NCI-H128 (cell line): ENCODE data around the gene OR4N2.
"Not testable (repeated sequence)": the region's sequence is repeated elsewhere in the genome, so short reads cannot be mapped to it uniquely, and the experiment has no call there.

Experiments used
- DNase-seq: peaks from one replicate; lab custom pipeline; 2025; ENCODE audit not compliant: unreplicated experiment; lab: John Stamatoyannopoulos, UW

The OR4N2 gene

DNA sequence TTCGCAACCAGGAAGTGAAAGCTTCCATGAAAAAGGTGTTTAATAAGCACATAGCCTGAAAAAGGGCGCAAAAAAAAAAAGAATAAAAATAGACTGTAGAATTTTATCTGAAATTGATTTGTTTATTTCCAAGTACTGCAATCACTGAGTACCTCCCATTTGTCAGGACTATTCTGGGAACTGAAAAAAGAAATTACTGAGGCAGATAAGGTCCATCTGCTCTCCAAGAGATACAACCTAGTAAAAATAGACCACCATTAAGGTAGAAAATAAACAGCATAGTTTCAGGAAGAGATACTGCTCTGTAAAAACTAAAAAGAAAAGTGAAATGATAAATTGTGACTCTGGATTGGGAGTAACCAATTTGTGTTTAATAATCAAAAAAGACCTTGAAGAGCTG is 24.7 kb downstream of the OR4N2 start:
- no peak for DNase-seq

DNA sequence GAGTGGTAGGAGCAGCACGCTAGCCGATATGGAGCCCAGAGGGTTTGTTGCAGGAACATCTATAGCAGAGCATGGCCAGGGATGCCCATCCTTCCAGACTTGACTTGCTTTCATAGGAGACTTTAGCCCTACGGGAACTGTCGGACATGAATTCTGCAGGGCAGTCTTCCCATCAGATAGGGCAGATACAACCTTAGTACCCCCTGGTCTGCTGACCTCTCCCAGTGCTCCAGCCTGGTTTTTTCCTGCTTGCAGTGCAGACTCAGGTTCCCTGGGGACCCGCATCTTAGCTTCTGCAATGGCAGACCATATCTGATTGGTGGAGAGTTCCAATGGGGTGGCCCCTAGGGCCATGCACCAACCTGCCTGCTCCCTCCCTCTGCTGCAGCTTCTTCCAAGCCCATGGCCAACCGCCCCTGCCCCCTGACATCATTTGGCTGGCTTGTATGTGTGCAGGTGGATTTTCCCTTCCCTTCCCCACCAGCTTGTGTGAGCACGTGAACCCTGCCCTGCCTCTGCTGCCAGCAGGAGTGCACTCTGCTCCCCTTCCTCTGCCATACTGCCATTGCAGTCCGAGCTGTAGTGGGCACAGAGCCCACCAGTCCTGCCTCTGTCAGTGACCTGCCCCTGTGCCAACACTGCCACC is 30.8 kb downstream of the OR4N2 start:
- not testable (repeated sequence) for DNase-seq

DNA sequence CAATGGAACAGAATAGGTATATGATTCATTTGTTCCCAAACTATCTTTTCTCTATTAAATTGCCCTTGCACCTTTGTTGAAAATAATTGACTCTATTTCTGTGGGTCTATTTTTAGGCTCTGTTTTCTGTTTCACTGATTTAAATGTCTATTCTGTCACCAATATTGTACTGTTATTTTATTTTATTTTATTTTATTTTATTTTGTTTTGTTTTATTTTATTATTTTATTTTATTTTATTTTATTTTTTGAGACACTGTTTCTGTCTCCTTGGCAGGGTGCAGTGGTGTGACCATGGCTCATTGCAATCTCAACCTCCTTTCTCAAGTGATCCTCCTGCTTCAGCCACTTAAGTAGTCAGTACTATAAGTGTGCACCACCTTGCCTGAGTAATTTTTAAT is 34.9 kb downstream of the OR4N2 start:
- DNase-seq: no peak

DNA sequence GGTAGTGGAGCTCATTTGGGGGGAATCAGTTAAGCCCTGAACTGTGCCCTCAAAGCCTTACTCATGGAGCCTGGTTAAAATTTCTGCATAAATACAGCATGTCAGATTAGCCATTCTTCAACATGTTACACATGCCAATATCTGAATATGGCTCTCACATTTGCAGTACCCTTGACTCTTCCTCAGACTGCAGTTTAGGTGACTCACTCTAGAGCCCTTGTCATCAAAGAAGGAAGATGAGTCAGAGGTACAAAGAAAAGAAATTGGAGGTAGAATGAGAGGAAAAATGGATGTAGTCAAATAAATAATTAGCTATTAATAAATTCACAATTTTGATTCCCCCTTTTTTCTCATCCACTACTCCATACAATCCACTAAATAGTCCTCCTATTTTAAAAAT is 47.8 kb downstream of the OR4N2 start:
- no peak for DNase-seq

DNA sequence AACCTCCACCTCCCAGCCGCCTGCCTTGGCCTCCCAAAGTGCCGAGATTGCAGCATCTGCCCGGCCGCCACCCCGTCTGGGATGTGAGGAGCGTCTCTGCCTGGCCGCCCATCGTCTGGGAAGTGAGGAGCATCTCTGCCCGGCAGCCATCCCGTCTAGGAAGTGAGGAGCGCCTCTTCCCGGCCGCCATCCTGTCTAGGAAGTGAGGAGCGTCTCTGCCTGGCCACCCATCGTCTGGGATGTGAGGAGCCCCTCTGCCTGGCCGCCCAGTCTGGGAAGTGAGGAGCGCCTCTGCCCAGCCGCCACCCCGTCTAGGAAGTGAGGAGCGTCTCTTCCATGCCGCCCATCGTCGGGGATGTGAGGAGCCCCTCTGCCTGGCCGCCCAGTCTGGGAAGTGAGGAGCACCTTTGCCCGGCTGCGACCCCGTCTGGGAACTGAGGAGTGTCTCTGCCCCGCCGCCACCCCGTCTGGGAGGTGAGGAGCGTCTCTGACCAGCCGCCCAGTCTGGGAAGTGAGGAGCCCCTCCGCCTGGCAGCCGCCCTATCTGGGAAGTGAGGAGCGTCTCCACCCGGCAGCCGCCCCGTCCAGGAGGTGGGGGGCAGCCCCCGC is 62.6 kb downstream of the OR4N2 start:
- DNase-seq: not testable (repeated sequence)

DNA sequence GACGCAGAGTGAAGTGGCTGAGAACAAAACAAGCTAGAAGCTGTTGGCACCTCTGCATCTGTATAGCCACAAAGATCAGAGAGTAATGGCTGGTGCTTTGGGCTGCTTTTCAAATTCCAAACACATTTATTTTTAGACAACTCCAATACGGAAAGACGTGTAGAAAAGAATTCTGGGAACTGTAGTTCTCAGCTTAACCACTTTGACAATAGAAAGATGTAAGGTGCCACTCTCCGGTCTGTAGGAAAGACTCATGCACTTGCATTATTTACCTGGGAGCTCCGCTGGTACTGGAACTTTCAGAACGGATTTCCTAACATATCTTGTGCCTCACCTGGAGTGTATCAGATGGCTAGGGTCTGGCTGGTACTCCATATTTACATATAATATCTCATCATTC is 69.6 kb downstream of the OR4N2 start:
- no peak for DNase-seq

DNA sequence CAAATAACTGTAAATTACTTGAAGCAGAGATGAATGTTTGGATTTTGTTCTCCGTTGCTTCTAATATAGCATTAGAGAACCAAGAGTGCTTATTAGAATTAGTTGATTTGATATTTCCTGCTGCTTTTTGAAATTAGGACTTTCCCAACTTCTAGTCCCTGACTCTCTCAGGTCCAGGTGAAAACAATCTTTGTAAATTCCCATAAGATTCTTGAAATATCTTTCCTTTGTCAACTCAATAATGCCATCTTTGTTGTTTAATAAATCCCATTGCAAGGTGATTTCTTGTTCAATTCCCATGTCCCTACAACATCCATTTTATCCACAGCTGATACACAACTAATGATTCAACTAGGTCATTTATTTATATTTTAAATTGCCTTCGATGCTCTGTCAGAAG is 71.3 kb downstream of the OR4N2 start, which contains the start of gene OR4K2:
Gene OR4K2, plus strand, starts transcription at position 301 of the 400 bp plus-strand sequence. CDS start 1,126 bp downstream, outside the sequence.
- no peak for DNase-seq

DNA sequence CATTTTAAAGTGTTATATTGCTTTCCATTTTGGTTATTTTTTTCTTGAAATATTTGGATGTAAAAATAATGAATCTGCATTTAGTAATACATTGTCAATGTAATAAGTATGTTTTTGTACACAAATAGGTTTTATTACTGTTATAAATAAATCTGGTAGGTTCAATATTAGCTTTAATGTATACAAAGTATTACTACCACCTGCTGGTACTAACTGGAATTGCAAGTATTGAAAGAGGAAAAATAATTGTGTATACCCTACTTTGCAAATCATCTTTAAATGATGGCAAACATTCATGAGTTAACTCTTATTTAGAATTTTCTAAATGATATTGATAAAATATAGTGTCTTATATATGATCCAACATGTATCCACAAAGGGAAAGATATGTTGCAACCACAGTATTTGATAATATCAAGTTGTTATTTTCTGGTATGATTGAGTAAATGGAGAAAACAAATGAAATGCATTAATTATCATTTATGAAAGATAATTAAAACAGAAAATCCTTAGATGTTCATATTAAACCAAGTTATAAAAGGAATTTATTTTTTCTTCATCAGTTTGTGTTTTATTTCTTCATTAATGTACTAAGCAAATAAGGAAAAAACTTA is 74.6 kb downstream of the OR4N2 start:
- no peak for DNase-seq
